IMR-90 (cell line): Measurements from ENCODE around the gene MAB21L4. TPM values are rescaled to one million over a fixed set of nuclear protein-coding genes. Genes with fewer than 3 reads are reported as not detected.

Source experiments
- ATAC-seq: fragments of 200-7000 bp; cut with Tn5 transposase; 2 replicates; pipeline ENCODE4 v1.9.1; 2020; ENCODE audit warnings: low read depth, mild to moderate bottlenecking, moderate library complexity
- BruUV-seq: library from RNA; stranded (reverse); fragments of 400-500 nt; replicated peaks from 2 replicates; lab custom pipeline; 2021; lab: Mats Ljungman, UMichigan
- CTCF ChIA-PET: fragments of 300-600 bp; formaldehyde crosslinking; extraction: SDS; loops from one replicate; lab custom pipeline; 2021; ENCODE audit warnings: antibody characterized with exemption; lab: Yijun Ruan, JAX
- POLR2A ChIA-PET: fragments of 300-600 bp; sonication (Branson Sonifier 250); formaldehyde crosslinking; loops from one replicate; lab custom pipeline; 2022; ENCODE audit warnings: antibody characterized with exemption; ENCODE audit not compliant: unreplicated experiment; lab: Charles Lee
- DNase-seq: peaks from one replicate; pipeline ENCODE4 v3.0.0; 2013
- H2AFZ ChIP-seq: replicated peaks from 2 replicates; pipeline ENCODE3; 2013; ENCODE audit warnings: low read length, mild to moderate bottlenecking; ENCODE audit not compliant: poor library complexity
- H2AK5ac ChIP-seq: 2 replicates; pipeline ENCODE4 v1.6.1; 2013; ENCODE audit warnings: low read depth, low read length, inconsistent platforms
- H2AK9ac ChIP-seq: replicated peaks from 2 replicates; pipeline ENCODE3; 2013; ENCODE audit warnings: mild to moderate bottlenecking, low read depth, low read length, moderate library complexity; ENCODE audit not compliant: poor library complexity
- H2BK120ac ChIP-seq: 2 replicates; pipeline ENCODE4 v1.6.1; 2013; ENCODE audit warnings: low read depth, low read length, inconsistent platforms
- H2BK15ac ChIP-seq: 3 replicates; pipeline ENCODE4 v1.6.1; 2013; ENCODE audit warnings: low read depth, low read length, inconsistent platforms
- H2BK20ac ChIP-seq: 2 replicates; pipeline ENCODE4 v1.6.1; 2013; ENCODE audit warnings: low read depth, mild to moderate bottlenecking, inconsistent platforms, low read length, moderate library complexity
- H2BK5ac ChIP-seq: 2 replicates; pipeline ENCODE4 v1.6.1; 2013; ENCODE audit warnings: mild to moderate bottlenecking, low read depth, low read length, inconsistent platforms; ENCODE audit not compliant: poor library complexity, severe bottlenecking
- H3K14ac ChIP-seq: replicated peaks from 2 replicates; pipeline ENCODE4 v1.6.1; 2013; ENCODE audit warnings: low read depth, low read length, inconsistent platforms
- H3K18ac ChIP-seq: 2 replicates; pipeline ENCODE4 v1.6.1; 2013; ENCODE audit warnings: low read depth, low read length, control low read depth
- H3K23ac ChIP-seq: 2 replicates; pipeline ENCODE4 v1.6.1; 2013; ENCODE audit warnings: low read depth, low read length, inconsistent platforms
- H3K27ac ChIP-seq: 2 replicates; pipeline ENCODE4 v1.5.1; 2013; ENCODE audit warnings: mild to moderate bottlenecking, control low read depth, low read length; ENCODE audit not compliant: insufficient read depth
- H3K27me3 ChIP-seq: 2 replicates; pipeline ENCODE4 v1.6.1; 2013; ENCODE audit warnings: low read length; ENCODE audit not compliant: control insufficient read depth, insufficient read depth
- H3K36me3 ChIP-seq: 2 replicates; pipeline ENCODE4 v1.6.1; 2013; ENCODE audit warnings: low read length, mixed read lengths; ENCODE audit not compliant: control insufficient read depth, insufficient read depth
- H3K4ac ChIP-seq: 2 replicates; pipeline ENCODE4 v1.6.1; 2013; ENCODE audit warnings: low read depth, low read length, inconsistent platforms
- H3K4me1 ChIP-seq: 2 replicates; pipeline ENCODE4 v1.6.1; 2013; ENCODE audit warnings: low read length, mixed read lengths; ENCODE audit not compliant: control insufficient read depth, insufficient read depth
- H3K4me2 ChIP-seq: 2 replicates; pipeline ENCODE4 v1.6.1; 2013; ENCODE audit warnings: low read depth, mild to moderate bottlenecking, control low read depth, low read length, moderate library complexity
- H3K4me3 ChIP-seq: 2 replicates; pipeline ENCODE4 v1.5.1; 2013; ENCODE audit warnings: low read depth, mild to moderate bottlenecking, control low read depth, low read length, moderate library complexity; ENCODE audit not compliant: insufficient read depth
- H3K56ac ChIP-seq: 2 replicates; pipeline ENCODE4 v1.6.1; 2013; ENCODE audit warnings: low read length, inconsistent platforms; ENCODE audit not compliant: insufficient read depth; ENCODE audit errors: extremely low read depth
- H3K79me1 ChIP-seq, 2 experiments: 2 replicates each; pipeline ENCODE4 v1.6.1; 2013; ENCODE audit warnings: low read length in 2 of 2, inconsistent platforms in 1 of 2, low read depth in 1 of 2
- H3K9ac ChIP-seq: 2 replicates; pipeline ENCODE4 v1.6.1; 2013; ENCODE audit warnings: low read depth, low read length, control low read depth
- H3K9me1 ChIP-seq: 2 replicates; pipeline ENCODE4 v1.6.1; 2013; ENCODE audit warnings: low read length, inconsistent platforms; ENCODE audit not compliant: insufficient read depth
- H3K9me3 ChIP-seq: 2 replicates; pipeline ENCODE4 v1.6.1; 2013; ENCODE audit warnings: low read length; ENCODE audit not compliant: control insufficient read depth, insufficient read depth
- H4K20me1 ChIP-seq: 2 replicates; pipeline ENCODE4 v1.6.1; 2013; ENCODE audit warnings: low read length, inconsistent platforms; ENCODE audit not compliant: insufficient read depth
- H4K5ac ChIP-seq: 2 replicates; pipeline ENCODE4 v1.6.1; 2013; ENCODE audit warnings: mild to moderate bottlenecking, low read depth, low read length, control low read depth
- H4K8ac ChIP-seq, 2 experiments: 2 replicates each; pipeline ENCODE4 v1.6.1; 2013; ENCODE audit warnings: low read depth in 2 of 2, low read length in 2 of 2, control low read depth in 1 of 2, inconsistent platforms in 1 of 2
- H4K91ac ChIP-seq: 2 replicates; pipeline ENCODE4 v1.6.1; 2013; ENCODE audit warnings: low read depth, low read length, inconsistent platforms; ENCODE audit not compliant: insufficient read depth
- ELK1 ChIP-seq: fragments of 150-350 bp; IDR thresholded peaks from 2 replicates; pipeline ENCODE4 v1.6.1; 2016; ENCODE audit warnings: low read depth, mild to moderate bottlenecking, low read length, moderate library complexity, borderline replicate concordance
- MAZ ChIP-seq: IDR thresholded peaks from 2 replicates; pipeline ENCODE4 v1.6.1; 2012; ENCODE audit warnings: low read depth, mild to moderate bottlenecking, low read length, improper control_type of control experiment, moderate library complexity, borderline replicate concordance
- RCOR1 ChIP-seq: IDR thresholded peaks from 2 replicates; pipeline ENCODE4 v1.6.1; 2012; ENCODE audit warnings: mild to moderate bottlenecking, low read length, improper control_type of control experiment; ENCODE audit not compliant: insufficient replicate concordance
- SMC3 ChIP-seq: fragments of 150-350 bp; IDR thresholded peaks from 2 replicates; pipeline ENCODE4 v1.6.1; 2016; ENCODE audit warnings: low read depth, mild to moderate bottlenecking, antibody characterized with exemption, low read length, moderate library complexity
- USF2 ChIP-seq: fragments of 150-350 bp; IDR thresholded peaks from 2 replicates; pipeline ENCODE4 v1.6.1; 2017; ENCODE audit warnings: mild to moderate bottlenecking, antibody characterized with exemption, low read length, low read depth
- WGBS, 2 experiments: methylation state at CpG; one replicate each; pipeline versions ENCODE4 v1.1.5 to v1.1.7; 2013; ENCODE audit warnings: missing lambda C conversion rate in 2 of 2; ENCODE audit not compliant: insufficient read length in 1 of 2; ENCODE audit errors: extremely low coverage in 2 of 2; 5-methylcytosine and 5-hydroxymethylcytosine counted together
- dilution Hi-C: fragments of 300-500 bp; cut with HindIII; formaldehyde crosslinking; loops from one replicate; pipeline ENCODE4 v1.14.3; 2018; ENCODE audit warnings: low sequenced_read_pairs; ENCODE audit not compliant: unreplicated experiment
- in situ Hi-C: fragments of 300-500 bp; cut with MboI; formaldehyde crosslinking; loops from 3 replicates; pipeline ENCODE4 v1.14.3; 2019; ENCODE audit warnings: low sequenced_read_pairs, inconsistent platforms, mixed read lengths
- intact Hi-C: fragments of 100-400 bp; cut with micrococcal nuclease; formaldehyde crosslinking; loops from 2 replicates; pipeline ENCODE4 v1.10.0; 2022
- polyA plus RNA-seq, 3 experiments: library from polyadenylated mRNA; depleted of rRNA; stranded (reverse); fragments of >200 nt; gene quantifications; 2 replicates each; pipeline ENCODE4 v1.2.3, GENCODE V29; 2012; ENCODE audit warnings: low replicate concordance in 1 of 3
- total RNA-seq: library from RNA; depleted of rRNA; stranded (reverse); fragments of >200 nt; gene quantifications from 2 replicates; pipeline ENCODE4 v1.2.3, GENCODE V29; 2012

The MAB21L4 gene
- total and polyA plus RNA-seq, 2 of the 4 experiments (the other 2 are of a cell fraction) = not detected

- DNase-seq (no peak), ATAC-seq (no peak)
- no peak overlapping the region for H4K8ac ChIP-seq
- WGBS, 2 experiments = 73% methylated on average over 23 of the region's 40 CpGs; no CpG with 5 or more reads in 1 of the 2 experiments
- intact Hi-C loops = no loop called here
- no peak overlapping the region for H2BK15ac ChIP-seq
- no peak overlapping the region for H3K4me3 ChIP-seq
- no peak overlapping the region for H2AK9ac ChIP-seq
- no peak overlapping the region for H3K23ac ChIP-seq
- no peaks in the 10 kb centered on the region for H3K4me1 ChIP-seq
- no peak overlapping the region for H2AFZ ChIP-seq
- H3K36me3 ChIP-seq = no peaks in the 10 kb centered on the region
- H3K14ac ChIP-seq = no peak overlapping the region
- TF ChIP-seq MAZ (no peak), USF2 (no peak), SMC3 (no peak), ELK1 (no peak), RCOR1 (no peak)
- no peak overlapping the region for H4K91ac ChIP-seq
- no peak overlapping the region for H3K4me2 ChIP-seq
- in situ Hi-C loops = no loop called here
- H3K18ac ChIP-seq = no peak overlapping the region
- ChIA-PET CTCF (no interaction called here), POLR2A (no interaction called here)
- peaks cover 14% of the 10 kb centered on the region for H3K27me3 ChIP-seq
- H3K79me1 ChIP-seq = no peaks in the 10 kb centered on the region
- H3K27ac ChIP-seq = no peak overlapping the region
- no peak overlapping the region for H2AK5ac ChIP-seq
- H4K5ac ChIP-seq = no peak overlapping the region
- no peak overlapping the region for H2BK20ac ChIP-seq
- H3K9me3 ChIP-seq = no peaks in the 10 kb centered on the region
- no peak overlapping the region for H2BK120ac ChIP-seq
- no peaks in the 10 kb centered on the region for H3K9me1 ChIP-seq
- BruUV-seq = no TSS peak
- H3K9ac ChIP-seq = no peak overlapping the region
- dilution Hi-C loops = no loop called here
- no peaks in the 10 kb centered on the region for H4K20me1 ChIP-seq
- H2BK5ac ChIP-seq = no peak overlapping the region
- H3K4ac ChIP-seq = no peak overlapping the region
- no peak overlapping the region for H3K56ac ChIP-seq
Measured at GRCh38 chr2:240877460-240878340, 18.3 kb downstream of the MAB21L4 start.
